Measurements from ENCODE around the gene MDM2.

Gene MDM2

GRCh38 chr12:68877583-68877982 lies 69.6 kb downstream of the MDM2 start:
- H2AFZ ChIP-seq (ENCODE audit: low read length) = no peak overlapping the region
- H3K9me2 ChIP-seq (replicated peaks; ENCODE audit: insufficient read depth, low read length) = no peaks in the 10 kb centered on the region
- H3F3A ChIP-seq (ENCODE audit: insufficient read depth, low read length) = no peaks in the 10 kb centered on the region
- no peaks in the 10 kb centered on the region for H3K4me1 ChIP-seq (ENCODE audit: low read length)
- no peak for DNase-seq
- H3K36me3 ChIP-seq (replicated peaks; ENCODE audit: insufficient read depth, low read length) = no peaks in the 10 kb centered on the region
- no peaks in the 10 kb centered on the region for H3K27me3 ChIP-seq (replicated peaks; ENCODE audit: insufficient read depth, low read length)
- no peaks in the 10 kb centered on the region for H3K79me2 ChIP-seq (ENCODE audit: low read length)
- TF ChIP-seq EZH2 (optimal IDR thresholded peaks at IDR 0.05; ENCODE audit: low read depth, low read length) (no peak), CTCF (IDR thresholded peaks at IDR 0.05; ENCODE audit: low read length) (no peak), EZH2phosphoT487 (IDR thresholded peaks at IDR 0.05; ENCODE audit: low read length) (no peak)
- H4K20me1 ChIP-seq (ENCODE audit: insufficient read depth, low read length) = no peaks in the 10 kb centered on the region
- no peak overlapping the region for H3K4me3 ChIP-seq (ENCODE audit: low read length)
- no peak overlapping the region for H3K9ac ChIP-seq (ENCODE audit: low read length)
- no peak overlapping the region for H3K4me2 ChIP-seq (ENCODE audit: low read depth, low read length)
- no peak overlapping the region for H3K27ac ChIP-seq (ENCODE audit: low read length)
- H3K9me3 ChIP-seq (replicated peaks; ENCODE audit: insufficient read depth, low read length) = no peaks in the 10 kb centered on the region

- H3F3A ChIP-seq (ENCODE audit: insufficient read depth, low read length) = no peaks in the 10 kb centered on the region
- H3K9ac ChIP-seq (ENCODE audit: low read length) = no peak overlapping the region
- no peak overlapping the region for H3K4me2 ChIP-seq (ENCODE audit: low read depth, low read length)
- H4K20me1 ChIP-seq (ENCODE audit: insufficient read depth, low read length) = no peaks in the 10 kb centered on the region
- H3K4me1 ChIP-seq (ENCODE audit: low read length) = peaks cover 4% of the 10 kb centered on the region; the same call in 1 of the 2 replicates
- no peak overlapping the region for H3K4me3 ChIP-seq (ENCODE audit: low read length)
- no peaks in the 10 kb centered on the region for H3K9me3 ChIP-seq (replicated peaks; ENCODE audit: insufficient read depth, low read length)
- no peaks in the 10 kb centered on the region for H3K36me3 ChIP-seq (replicated peaks; ENCODE audit: insufficient read depth, low read length)
- no peak for TF ChIP-seq EZH2phosphoT487 (IDR thresholded peaks at IDR 0.05; ENCODE audit: low read length)
- TF ChIP-seq EZH2 (optimal IDR thresholded peaks at IDR 0.05; ENCODE audit: low read depth, low read length) = no peak
- no peak for TF ChIP-seq CTCF (IDR thresholded peaks at IDR 0.05; ENCODE audit: low read length)
- no peak overlapping the region for H2AFZ ChIP-seq (ENCODE audit: low read length)
- no peak for DNase-seq
- H3K9me2 ChIP-seq (replicated peaks; ENCODE audit: insufficient read depth, low read length) = no peaks in the 10 kb centered on the region
- H3K79me2 ChIP-seq (ENCODE audit: low read length) = no peaks in the 10 kb centered on the region
- H3K27ac ChIP-seq (ENCODE audit: low read length) = no peak overlapping the region
- no peaks in the 10 kb centered on the region for H3K27me3 ChIP-seq (replicated peaks; ENCODE audit: insufficient read depth, low read length)
Observed at GRCh38 chr12:68878283-68878682, 70.3 kb downstream of the MDM2 start.

GRCh38 chr12:68878846-68879245 lies 70.9 kb downstream of the MDM2 start:
- no peak overlapping the region for H3K4me2 ChIP-seq (ENCODE audit: low read depth, low read length)
- H3K27ac ChIP-seq (ENCODE audit: low read length) = no peak overlapping the region
- H3K27me3 ChIP-seq (replicated peaks; ENCODE audit: insufficient read depth, low read length) = no peaks in the 10 kb centered on the region
- peaks cover 4% of the 10 kb centered on the region; the same call in 1 of the 2 replicates for H3K4me1 ChIP-seq (ENCODE audit: low read length)
- no peak for TF ChIP-seq CTCF (IDR thresholded peaks at IDR 0.05; ENCODE audit: low read length)
- TF ChIP-seq EZH2phosphoT487 (IDR thresholded peaks at IDR 0.05; ENCODE audit: low read length) = no peak
- TF ChIP-seq EZH2 (optimal IDR thresholded peaks at IDR 0.05; ENCODE audit: low read depth, low read length) = no peak
- H3K9ac ChIP-seq (ENCODE audit: low read length) = no peak overlapping the region
- H3F3A ChIP-seq (ENCODE audit: insufficient read depth, low read length) = no peaks in the 10 kb centered on the region
- no peaks in the 10 kb centered on the region for H4K20me1 ChIP-seq (ENCODE audit: insufficient read depth, low read length)
- DNase-seq = no peak
- H3K79me2 ChIP-seq (ENCODE audit: low read length) = no peaks in the 10 kb centered on the region
- H3K9me3 ChIP-seq (replicated peaks; ENCODE audit: insufficient read depth, low read length) = no peaks in the 10 kb centered on the region
- H3K9me2 ChIP-seq (replicated peaks; ENCODE audit: insufficient read depth, low read length) = no peaks in the 10 kb centered on the region
- no peak overlapping the region for H3K4me3 ChIP-seq (ENCODE audit: low read length)
- no peak overlapping the region for H2AFZ ChIP-seq (ENCODE audit: low read length)
- H3K36me3 ChIP-seq (replicated peaks; ENCODE audit: insufficient read depth, low read length) = no peaks in the 10 kb centered on the region
